Ishikawa (cell line): ENCODE results near the gene ILDR1.

ENCODE experiments used
- CEBPB ChIP-seq: IDR thresholded peaks from 2 replicates; pipeline ENCODE4 v1.6.1; 2012
- CREB1 ChIP-seq: IDR thresholded peaks from 2 replicates; pipeline ENCODE4 v1.6.1; 2012; ENCODE audit warnings: low read depth
- EP300 ChIP-seq: IDR thresholded peaks from 2 replicates; pipeline ENCODE4 v1.6.1; 2012; ENCODE audit warnings: borderline replicate concordance
- FOXM1 ChIP-seq: IDR thresholded peaks from 2 replicates; pipeline ENCODE4 v1.6.1; 2012; ENCODE audit warnings: low read depth, borderline replicate concordance
- MAX ChIP-seq: IDR thresholded peaks from 2 replicates; pipeline ENCODE4 v1.6.1; 2012
- REST ChIP-seq: IDR thresholded peaks from 2 replicates; pipeline ENCODE4 v1.6.1; 2012; ENCODE audit warnings: low read depth, mild to moderate bottlenecking
- TAF1 ChIP-seq: IDR thresholded peaks from 2 replicates; pipeline ENCODE4 v1.6.1; 2012; ENCODE audit warnings: low read depth, mild to moderate bottlenecking
- YY1 ChIP-seq: IDR thresholded peaks from 2 replicates; pipeline ENCODE4 v1.6.1; 2012; ENCODE audit warnings: low read depth

GRCh38 chr3:122023335-122023910 lies 1.4 kb upstream of the ILDR1 start:
- no peak for TF ChIP-seq TAF1
- no peak for TF ChIP-seq MAX
- no peak for TF ChIP-seq EP300
- TF ChIP-seq REST: no peak
- no peak for TF ChIP-seq FOXM1
- no peak for TF ChIP-seq CREB1
- TF ChIP-seq YY1: no peak
- TF ChIP-seq CEBPB: no peak
